ENCODE results near the gene IQGAP1.
"Not testable (repeated sequence)": the region's sequence is repeated elsewhere in the genome, so short reads cannot be mapped to it uniquely, and the experiment has no call there.

Gene IQGAP1

DNA sequence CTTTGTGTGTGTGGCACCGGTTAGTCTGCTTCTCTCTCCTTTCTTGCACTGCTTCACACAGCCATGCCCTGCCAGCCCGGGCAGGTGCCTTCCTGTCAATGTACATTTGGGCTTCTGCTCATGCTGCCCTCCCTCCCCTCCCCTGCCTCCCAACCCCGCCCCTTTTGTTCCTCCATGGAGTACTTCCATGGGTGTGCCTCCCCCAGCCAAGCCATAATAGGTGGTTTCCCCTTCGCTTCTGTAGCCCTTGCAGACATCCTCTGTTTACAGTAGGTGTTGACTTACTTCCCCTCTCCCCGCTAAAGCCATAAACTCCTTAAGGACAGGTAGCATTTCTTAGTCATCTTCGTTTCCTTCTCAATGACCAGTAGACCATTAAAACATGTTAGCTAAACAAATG, 109.9 kb downstream of the IQGAP1 start:
- no peaks in the 10 kb centered on the region for H3K79me2 ChIP-seq
- H3K36me3 ChIP-seq (ENCODE audit: control insufficient read depth, insufficient read depth, low read length) = no peaks in the 10 kb centered on the region
- H3K9me3 ChIP-seq (ENCODE audit: control insufficient read depth, low read length) = no peaks in the 10 kb centered on the region
- TF ChIP-seq, protein P1, sequence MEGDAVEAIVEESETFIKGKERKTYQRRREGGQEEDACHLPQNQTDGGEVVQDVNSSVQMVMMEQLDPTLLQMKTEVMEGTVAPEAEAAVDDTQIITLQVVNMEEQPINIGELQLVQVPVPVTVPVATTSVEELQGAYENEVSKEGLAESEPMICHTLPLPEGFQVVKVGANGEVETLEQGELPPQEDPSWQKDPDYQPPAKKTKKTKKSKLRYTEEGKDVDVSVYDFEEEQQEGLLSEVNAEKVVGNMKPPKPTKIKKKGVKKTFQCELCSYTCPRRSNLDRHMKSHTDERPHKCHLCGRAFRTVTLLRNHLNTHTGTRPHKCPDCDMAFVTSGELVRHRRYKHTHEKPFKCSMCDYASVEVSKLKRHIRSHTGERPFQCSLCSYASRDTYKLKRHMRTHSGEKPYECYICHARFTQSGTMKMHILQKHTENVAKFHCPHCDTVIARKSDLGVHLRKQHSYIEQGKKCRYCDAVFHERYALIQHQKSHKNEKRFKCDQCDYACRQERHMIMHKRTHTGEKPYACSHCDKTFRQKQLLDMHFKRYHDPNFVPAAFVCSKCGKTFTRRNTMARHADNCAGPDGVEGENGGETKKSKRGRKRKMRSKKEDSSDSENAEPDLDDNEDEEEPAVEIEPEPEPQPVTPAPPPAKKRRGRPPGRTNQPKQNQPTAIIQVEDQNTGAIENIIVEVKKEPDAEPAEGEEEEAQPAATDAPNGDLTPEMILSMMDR (IDR thresholded peaks at IDR 0.05) = no peak
- H3K4me3 ChIP-seq (ENCODE audit: low read depth, low read length) = no peak overlapping the region
- no peaks in the 10 kb centered on the region for H3K27me3 ChIP-seq (ENCODE audit: control insufficient read depth, insufficient read depth, low read length)
- no peak overlapping the region for H3K9ac ChIP-seq
- no peak overlapping the region for H2AFZ ChIP-seq
- no peak overlapping the region for H3K27ac ChIP-seq
- H3K4me2 ChIP-seq (ENCODE audit: low read length) = no peak overlapping the region
- H3K4me1 ChIP-seq = no peaks in the 10 kb centered on the region

- Histone ChIP-seq H3K79me2 (no peaks in the 10 kb centered on the region), H3K4me3 (ENCODE audit: low read depth, low read length) (no peak overlapping the region), H3K9me3 (ENCODE audit: control insufficient read depth, low read length) (no peaks in the 10 kb centered on the region), H2AFZ (no peak overlapping the region), H3K27ac (no peak overlapping the region), H3K4me2 (ENCODE audit: low read length) (no peak overlapping the region), H3K27me3 (ENCODE audit: control insufficient read depth, insufficient read depth, low read length) (no peaks in the 10 kb centered on the region), H3K36me3 (ENCODE audit: control insufficient read depth, insufficient read depth, low read length) (no peaks in the 10 kb centered on the region), H3K4me1 (no peaks in the 10 kb centered on the region), H3K9ac (no peak overlapping the region)
- TF ChIP-seq, protein P1 (IDR thresholded peaks at IDR 0.05) = no peak
These were observed 112.1 kb downstream of the IQGAP1 start for GRCh38 chr15:90500171-90500570.

- no peak overlapping the region for H3K9ac ChIP-seq
- H3K4me1 ChIP-seq = no peaks in the 10 kb centered on the region
- TF ChIP-seq, protein P1 (IDR thresholded peaks at IDR 0.05) = no peak
- H3K79me2 ChIP-seq = no peaks in the 10 kb centered on the region
- no peaks in the 10 kb centered on the region for H3K9me3 ChIP-seq (ENCODE audit: control insufficient read depth, low read length)
- H3K36me3 ChIP-seq (ENCODE audit: control insufficient read depth, insufficient read depth, low read length) = no peaks in the 10 kb centered on the region
- no peaks in the 10 kb centered on the region for H3K27me3 ChIP-seq (ENCODE audit: control insufficient read depth, insufficient read depth, low read length)
- H3K27ac ChIP-seq = no peak overlapping the region
- H3K4me3 ChIP-seq (ENCODE audit: low read depth, low read length) = no peak overlapping the region
- H2AFZ ChIP-seq = no peak overlapping the region
- H3K4me2 ChIP-seq (ENCODE audit: low read length) = no peak overlapping the region
These were observed 113.9 kb downstream of the IQGAP1 start for GRCh38 chr15:90501898-90502297.

DNA sequence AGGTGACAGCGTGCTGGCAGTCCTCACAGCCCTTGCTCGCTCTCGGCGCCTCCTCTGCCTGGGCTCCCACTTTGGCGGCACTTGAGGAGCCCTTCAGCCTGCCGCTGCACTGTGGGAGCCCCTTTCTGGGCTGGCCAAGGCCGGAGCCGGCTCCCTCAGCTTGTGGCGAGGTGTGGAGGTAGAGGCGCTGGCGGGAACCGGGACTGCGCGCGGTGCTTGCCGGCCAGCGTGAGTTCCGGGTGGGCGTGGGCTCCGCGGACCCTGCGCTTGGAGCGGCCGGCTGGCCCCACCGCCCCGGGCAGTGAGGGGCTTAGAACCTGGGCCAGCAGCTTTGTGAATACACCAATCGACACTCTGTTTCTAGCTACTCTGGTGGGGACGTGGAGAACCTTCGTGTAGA, 122.7 kb downstream of the IQGAP1 start:
- H3K9ac ChIP-seq; H3K4me1 ChIP-seq; H2AFZ ChIP-seq; H3K4me3 ChIP-seq (ENCODE audit: low read depth, low read length); H3K36me3 ChIP-seq (ENCODE audit: control insufficient read depth, insufficient read depth, low read length); H3K79me2 ChIP-seq; H3K4me2 ChIP-seq (ENCODE audit: low read length); H3K27ac ChIP-seq; H3K27me3 ChIP-seq (ENCODE audit: control insufficient read depth, insufficient read depth, low read length); H3K9me3 ChIP-seq (ENCODE audit: control insufficient read depth, low read length): not testable (repeated sequence)

GRCh38 chr15:90511211-90511618, 123.2 kb downstream of the IQGAP1 start:
- not testable (repeated sequence) for H3K27me3 ChIP-seq (ENCODE audit: control insufficient read depth, insufficient read depth, low read length); H3K4me1 ChIP-seq; H3K4me2 ChIP-seq (ENCODE audit: low read length); H2AFZ ChIP-seq; H3K4me3 ChIP-seq (ENCODE audit: low read depth, low read length); H3K9ac ChIP-seq; H3K36me3 ChIP-seq (ENCODE audit: control insufficient read depth, insufficient read depth, low read length); H3K9me3 ChIP-seq (ENCODE audit: control insufficient read depth, low read length); H3K27ac ChIP-seq; H3K79me2 ChIP-seq

DNA sequence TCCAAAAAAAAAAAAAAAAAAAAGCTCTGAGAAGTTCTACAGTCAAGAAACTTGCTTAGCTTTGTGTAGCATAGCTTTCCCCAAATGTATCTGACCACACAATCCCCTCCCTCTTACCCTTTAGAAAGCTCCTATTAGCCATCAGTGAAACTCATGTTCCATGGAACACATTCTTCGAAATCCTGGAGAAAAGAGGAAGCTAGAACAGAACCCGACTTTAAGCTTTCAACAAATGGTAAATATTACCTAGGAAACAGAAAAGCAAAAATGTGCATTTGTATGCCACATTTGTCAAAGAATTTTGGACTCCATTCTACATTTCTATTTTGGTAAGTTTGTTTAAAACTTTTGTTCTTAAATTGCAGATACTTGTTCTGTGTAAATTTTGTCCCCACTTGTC, 124.2 kb downstream of the IQGAP1 start:
- Histone ChIP-seq H3K9me3 (ENCODE audit: control insufficient read depth, low read length) (no peaks in the 10 kb centered on the region), H3K27ac (no peak overlapping the region), H3K4me2 (ENCODE audit: low read length) (no peak overlapping the region), H3K27me3 (ENCODE audit: control insufficient read depth, insufficient read depth, low read length) (no peaks in the 10 kb centered on the region), H3K4me3 (ENCODE audit: low read depth, low read length) (no peak overlapping the region), H3K9ac (no peak overlapping the region), H3K79me2 (no peaks in the 10 kb centered on the region), H3K4me1 (no peaks in the 10 kb centered on the region), H3K36me3 (ENCODE audit: control insufficient read depth, insufficient read depth, low read length) (no peaks in the 10 kb centered on the region), H2AFZ (no peak overlapping the region)
- TF ChIP-seq, protein P1 (IDR thresholded peaks at IDR 0.05) = no peak

Measured in parathyroid adenoma (tissue), 2 donors.